ENCODE results near the gene BNC2.

The BNC2 gene

DNA sequence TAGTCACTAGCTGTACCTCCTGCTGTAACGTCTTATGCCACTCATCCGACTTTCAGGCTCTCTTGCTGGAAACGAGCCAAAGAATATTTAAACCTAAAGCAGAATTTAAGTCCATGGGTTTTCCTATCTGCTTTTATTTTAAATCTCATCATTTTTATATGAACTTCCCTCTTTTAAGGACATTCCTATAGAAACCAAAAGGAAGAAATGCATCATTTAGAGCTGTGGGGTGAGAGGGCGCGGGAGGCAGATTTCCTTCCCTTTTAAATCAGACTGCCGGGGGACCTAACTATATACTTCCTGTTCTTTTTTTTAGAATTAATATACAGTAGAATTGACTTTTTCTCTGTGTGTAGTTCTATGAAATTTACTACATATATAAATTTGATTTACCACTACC lies 468.8 kb downstream of the BNC2 start:
- Mint-ChIP-seq H3K36me3 (ENCODE audit: low read depth) (no peaks in the 10 kb centered on the region), H3K4me3 (no peak overlapping the region), H3K4me1 (no peaks in the 10 kb centered on the region), H3K27ac (no peak overlapping the region), H3K9me3 (peaks cover 4% of the 10 kb centered on the region), H3K27me3 (peaks cover 2% of the 10 kb centered on the region)
- no peak for DNase-seq
- no peak for ATAC-seq

DNA sequence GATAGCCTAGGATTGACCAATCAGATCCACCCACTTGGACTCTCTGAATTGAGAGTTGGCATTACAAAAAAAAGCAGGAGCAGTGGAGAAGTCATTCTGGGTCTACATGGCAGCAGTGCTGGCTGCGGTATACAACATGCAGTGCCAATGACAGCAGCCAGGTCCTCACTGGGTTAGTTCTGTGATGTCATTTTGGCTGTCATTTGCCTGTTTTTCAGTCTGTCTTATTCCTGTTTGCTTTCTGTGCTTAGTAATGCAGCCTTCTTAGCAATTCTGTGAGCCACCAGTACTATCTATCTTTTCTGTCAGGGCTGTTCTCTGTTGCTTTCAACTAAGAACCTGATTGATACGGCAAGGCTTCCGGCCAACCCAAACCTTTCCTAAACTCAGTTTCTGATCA lies 471.8 kb downstream of the BNC2 start:
- Mint-ChIP-seq H3K4me1 (no peaks in the 10 kb centered on the region), H3K27me3 (no peaks in the 10 kb centered on the region), H3K27ac (no peak overlapping the region), H3K36me3 (ENCODE audit: low read depth) (no peaks in the 10 kb centered on the region), H3K9me3 (no peaks in the 10 kb centered on the region), H3K4me3 (no peak overlapping the region)
- DNase-seq: no peak
- no peak for ATAC-seq

DNA sequence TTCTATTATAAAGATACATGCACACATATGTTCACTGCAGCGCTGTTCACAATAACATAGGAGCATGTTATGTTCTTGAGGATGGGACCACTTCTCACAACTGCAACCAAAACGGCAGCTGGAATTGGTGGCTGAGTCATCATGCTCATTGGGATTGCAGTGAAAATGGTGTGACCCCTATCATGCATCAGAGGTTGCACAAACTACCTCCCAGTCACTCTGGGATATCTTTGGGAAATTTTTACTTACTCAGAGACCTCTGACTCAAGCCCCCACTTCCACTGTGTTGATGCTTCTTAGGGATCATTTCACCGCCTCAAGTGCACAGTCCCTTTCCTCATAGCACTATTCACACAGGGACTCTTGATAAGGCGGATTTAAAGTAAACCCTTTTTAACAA lies 474.1 kb downstream of the BNC2 start:
- DNase-seq: no peak
- no peak overlapping the region for H3K4me3 Mint-ChIP-seq
- no peaks in the 10 kb centered on the region for H3K27me3 Mint-ChIP-seq
- no peaks in the 10 kb centered on the region for H3K9me3 Mint-ChIP-seq
- no peak overlapping the region for H3K27ac Mint-ChIP-seq
- ATAC-seq: no peak
- H3K4me1 Mint-ChIP-seq: no peaks in the 10 kb centered on the region
- no peaks in the 10 kb centered on the region for H3K36me3 Mint-ChIP-seq (ENCODE audit: low read depth)

DNA sequence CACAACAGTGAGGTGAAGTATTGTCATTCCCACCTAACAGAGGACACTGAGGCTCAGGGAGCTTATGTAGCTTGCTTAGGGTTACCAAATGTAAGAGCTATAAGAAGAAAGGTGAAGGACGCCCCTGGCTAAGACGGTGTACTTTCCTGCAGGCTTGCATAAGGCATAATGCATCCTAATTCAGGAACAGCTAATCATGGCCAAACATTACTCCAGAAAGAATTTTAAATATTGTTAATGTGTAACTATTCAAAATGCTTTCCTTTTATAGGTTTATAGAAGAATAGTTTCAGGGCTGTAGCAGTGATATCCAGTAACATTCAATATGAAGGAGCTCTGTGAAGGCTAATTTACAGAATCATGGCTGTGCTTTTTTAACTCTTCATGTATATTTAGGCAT lies 479.1 kb downstream of the BNC2 start:
- Mint-ChIP-seq H3K27me3 (no peaks in the 10 kb centered on the region), H3K4me1 (no peaks in the 10 kb centered on the region), H3K27ac (no peak overlapping the region), H3K9me3 (no peaks in the 10 kb centered on the region), H3K36me3 (ENCODE audit: low read depth) (no peaks in the 10 kb centered on the region), H3K4me3 (no peak overlapping the region)
- DNase-seq: no peak
- no peak for ATAC-seq

DNA sequence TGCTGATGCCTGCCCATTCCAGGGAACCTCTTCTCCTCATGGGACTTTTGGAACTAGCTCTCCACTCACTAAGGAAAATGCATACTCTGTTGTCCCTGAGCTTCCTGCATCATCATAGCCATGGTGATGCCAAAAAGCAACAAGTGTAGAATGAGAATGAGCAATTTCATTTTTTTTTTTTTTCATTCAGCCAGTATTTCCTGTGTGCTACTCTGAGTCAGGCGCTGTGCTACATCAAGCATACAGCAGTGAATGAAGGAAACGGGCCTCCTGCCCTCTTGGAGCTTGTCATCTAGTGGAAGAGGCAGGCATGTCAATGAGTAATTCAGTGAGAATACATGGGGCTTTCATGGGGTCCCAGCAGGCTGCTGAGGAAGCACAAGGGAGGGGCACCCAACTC lies 483.1 kb downstream of the BNC2 start:
- Mint-ChIP-seq H3K4me1 (no peaks in the 10 kb centered on the region), H3K36me3 (ENCODE audit: low read depth) (no peaks in the 10 kb centered on the region), H3K27ac (no peak overlapping the region), H3K9me3 (peaks cover 9% of the 10 kb centered on the region), H3K4me3 (no peak overlapping the region), H3K27me3 (no peaks in the 10 kb centered on the region)
- no peak for DNase-seq
- ATAC-seq: no peak

DNA sequence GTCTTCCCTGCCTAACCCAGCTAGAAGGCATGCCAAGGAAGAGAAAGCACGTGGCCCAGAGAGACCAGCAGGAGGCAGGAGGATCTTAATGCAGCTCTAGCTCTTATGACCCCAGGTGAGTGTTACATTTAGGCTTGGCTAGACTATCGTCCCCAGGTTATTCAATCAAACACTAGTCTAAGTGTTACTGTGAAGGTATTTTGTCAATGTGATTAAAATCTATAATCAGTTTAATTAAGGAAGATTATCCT lies 483.7 kb downstream of the BNC2 start:
- peaks cover 9% of the 10 kb centered on the region for H3K9me3 Mint-ChIP-seq
- no peak for DNase-seq
- H3K27me3 Mint-ChIP-seq: no peaks in the 10 kb centered on the region
- no peaks in the 10 kb centered on the region for H3K36me3 Mint-ChIP-seq (ENCODE audit: low read depth)
- H3K4me1 Mint-ChIP-seq: no peaks in the 10 kb centered on the region
- H3K4me3 Mint-ChIP-seq: no peak overlapping the region
- H3K27ac Mint-ChIP-seq: no peak overlapping the region
- ATAC-seq: no peak

DNA sequence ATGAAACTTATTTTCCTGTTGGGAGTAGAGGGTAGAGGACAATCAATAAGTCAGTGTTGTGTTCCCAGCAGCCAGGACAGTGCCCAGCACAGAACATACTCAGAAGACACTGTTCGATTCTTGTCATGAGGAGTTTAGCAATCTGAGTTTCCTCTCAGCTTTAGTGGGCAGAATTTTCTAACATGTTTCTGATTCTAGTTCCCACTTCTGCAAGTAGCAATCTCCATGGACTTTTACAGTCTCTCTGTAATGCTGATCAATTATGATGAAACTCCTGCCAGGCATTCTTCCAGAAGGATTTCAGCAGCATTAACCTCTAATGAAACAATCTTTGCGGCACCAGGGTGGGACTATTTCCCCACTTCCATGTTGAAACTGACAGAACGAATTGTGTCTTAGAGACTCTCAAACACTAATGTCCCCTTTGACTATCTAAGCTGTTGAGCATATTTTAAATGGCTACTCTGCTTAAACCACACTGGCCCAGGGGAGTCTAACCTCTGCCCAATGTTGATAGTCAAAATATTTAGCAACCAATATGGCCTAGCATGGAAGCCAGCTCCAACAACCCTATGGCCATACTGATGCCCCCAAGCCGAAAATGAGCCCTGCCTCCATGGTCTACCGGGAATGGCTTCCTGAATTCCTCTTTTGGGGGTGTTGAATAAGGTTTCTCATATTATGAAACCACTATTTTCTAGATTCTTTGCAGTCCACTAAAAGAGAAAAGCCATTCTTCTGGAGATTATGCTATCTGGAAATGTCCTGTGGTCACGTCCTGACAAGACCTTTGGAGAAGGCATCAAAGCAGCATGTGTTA lies 484.3 kb downstream of the BNC2 start:
- DNase-seq (no peak), ATAC-seq (no peak)
- no peaks in the 10 kb centered on the region for H3K27me3 Mint-ChIP-seq
- no peak overlapping the region for H3K4me3 Mint-ChIP-seq
- H3K27ac Mint-ChIP-seq: no peak overlapping the region
- peaks cover 9% of the 10 kb centered on the region for H3K9me3 Mint-ChIP-seq
- no peaks in the 10 kb centered on the region for H3K36me3 Mint-ChIP-seq (ENCODE audit: low read depth)
- no peaks in the 10 kb centered on the region for H3K4me1 Mint-ChIP-seq

DNA sequence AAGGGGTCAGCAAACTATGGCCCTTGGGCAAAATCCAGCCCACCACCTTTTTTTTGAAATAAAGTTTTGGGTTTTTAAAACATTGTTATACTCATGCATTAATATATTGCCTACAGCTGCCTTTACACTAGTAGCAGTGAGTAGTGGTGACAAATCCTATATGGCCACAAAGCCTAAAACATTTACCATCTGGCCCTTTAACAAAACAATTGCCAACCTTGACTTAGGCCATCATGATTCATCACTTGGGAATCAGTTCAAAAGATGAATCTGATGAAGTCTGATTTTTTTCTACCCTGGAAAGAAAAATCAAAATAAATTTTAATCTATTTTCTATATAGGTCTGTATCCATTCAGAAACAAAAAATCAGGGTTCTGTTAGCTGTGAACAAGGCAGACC lies 484.9 kb downstream of the BNC2 start:
- Mint-ChIP-seq H3K36me3 (ENCODE audit: low read depth) (no peaks in the 10 kb centered on the region), H3K9me3 (peaks cover 9% of the 10 kb centered on the region), H3K27ac (no peak overlapping the region), H3K4me3 (no peak overlapping the region), H3K4me1 (no peaks in the 10 kb centered on the region), H3K27me3 (no peaks in the 10 kb centered on the region)
- no peak for DNase-seq
- ATAC-seq: no peak

DNA sequence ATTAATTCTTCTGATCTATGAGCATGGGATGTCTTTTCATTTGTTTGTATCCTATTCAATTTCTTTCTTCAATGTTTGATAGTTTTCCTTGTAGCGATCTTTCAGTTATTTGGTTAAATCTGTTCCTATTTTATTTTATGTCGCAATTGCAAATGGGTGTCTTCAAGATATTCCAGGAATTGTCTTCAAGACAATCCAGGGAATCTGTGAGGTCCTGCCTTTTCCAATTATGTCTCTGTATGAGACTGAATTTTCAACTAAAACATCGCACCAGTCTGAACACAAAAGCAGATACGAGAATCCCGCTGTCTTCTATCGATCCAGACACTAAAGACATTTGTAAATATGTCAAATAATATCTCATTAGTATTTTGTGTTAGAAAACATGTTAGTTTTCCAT lies 485.5 kb downstream of the BNC2 start:
- Mint-ChIP-seq H3K36me3 (ENCODE audit: low read depth) (no peaks in the 10 kb centered on the region), H3K27me3 (no peaks in the 10 kb centered on the region), H3K4me3 (no peak overlapping the region), H3K9me3 (peaks cover 9% of the 10 kb centered on the region), H3K27ac (no peak overlapping the region), H3K4me1 (no peaks in the 10 kb centered on the region)
- DNase-seq: no peak
- ATAC-seq: no peak

DNA sequence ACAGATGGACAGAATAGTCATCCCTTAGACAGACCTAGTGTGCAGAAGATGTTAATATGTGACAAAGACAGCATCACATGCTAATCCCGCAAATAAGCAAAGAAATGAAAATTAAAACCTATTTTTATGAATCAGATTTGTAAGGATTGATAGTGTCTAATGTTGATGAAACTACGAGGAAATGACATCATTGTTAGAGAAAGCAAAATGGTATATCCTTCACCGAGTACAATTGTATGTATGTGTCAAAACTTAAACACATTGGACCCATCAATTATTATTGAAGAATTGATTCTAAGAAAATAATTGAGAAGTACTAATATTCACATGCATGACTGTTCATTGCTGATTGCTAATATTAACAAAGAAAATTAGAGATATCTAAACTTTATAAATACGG lies 493.2 kb downstream of the BNC2 start:
- no peak overlapping the region for H3K27ac Mint-ChIP-seq
- H3K36me3 Mint-ChIP-seq (ENCODE audit: low read depth): no peaks in the 10 kb centered on the region
- no peak for DNase-seq
- no peak for ATAC-seq
- no peaks in the 10 kb centered on the region for H3K9me3 Mint-ChIP-seq
- no peak overlapping the region for H3K4me3 Mint-ChIP-seq
- H3K4me1 Mint-ChIP-seq: no peaks in the 10 kb centered on the region
- no peaks in the 10 kb centered on the region for H3K27me3 Mint-ChIP-seq

DNA sequence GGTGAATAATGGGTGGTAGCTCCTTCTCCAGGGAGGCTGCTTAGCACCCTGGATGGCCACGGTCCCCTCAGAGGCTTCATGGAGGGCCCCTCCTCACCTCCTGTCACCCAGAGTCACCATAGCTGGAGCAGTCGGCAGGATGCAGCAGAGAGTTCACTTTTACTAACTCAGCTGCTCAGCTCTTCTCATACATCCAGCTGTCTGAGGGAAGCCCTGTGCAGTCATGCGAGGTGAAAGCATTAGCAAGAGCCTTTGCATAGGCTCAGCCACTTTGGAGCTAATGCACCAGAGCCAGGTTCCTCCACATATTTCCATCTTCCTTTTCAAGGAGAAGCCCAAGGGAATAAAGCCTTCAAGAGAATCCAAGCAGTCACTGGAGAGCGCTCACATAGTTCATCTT lies 499.2 kb downstream of the BNC2 start:
- Mint-ChIP-seq H3K9me3 (peaks cover 2% of the 10 kb centered on the region), H3K36me3 (ENCODE audit: low read depth) (no peaks in the 10 kb centered on the region), H3K27me3 (peaks cover 3% of the 10 kb centered on the region), H3K4me3 (no peak overlapping the region), H3K4me1 (no peaks in the 10 kb centered on the region), H3K27ac (no peak overlapping the region)
- ATAC-seq: no peak
- no peak for DNase-seq

DNA sequence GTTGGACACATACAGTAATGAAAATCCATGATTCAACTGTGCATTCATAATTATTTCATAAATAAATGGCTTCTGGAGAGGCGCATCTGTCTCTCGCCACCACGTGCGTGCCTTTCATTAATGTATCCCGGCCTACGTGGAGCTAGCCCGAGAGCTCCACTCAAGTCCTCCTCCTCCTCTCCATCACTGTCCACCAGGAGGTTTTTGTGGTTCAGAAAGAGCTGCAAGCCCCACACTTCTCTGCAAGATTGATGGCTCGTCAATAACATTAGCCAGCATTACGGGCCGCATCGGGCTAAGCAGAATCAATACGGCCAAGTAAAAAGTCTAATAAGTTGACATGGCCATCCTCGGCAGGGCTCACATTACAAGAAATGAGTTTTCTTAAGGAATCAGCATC lies 499.8 kb downstream of the BNC2 start:
- Mint-ChIP-seq H3K9me3 (peaks cover 5% of the 10 kb centered on the region), H3K36me3 (ENCODE audit: low read depth) (no peaks in the 10 kb centered on the region), H3K27me3 (peaks cover 5% of the 10 kb centered on the region), H3K4me3 (no peak overlapping the region), H3K4me1 (no peaks in the 10 kb centered on the region), H3K27ac (no peak overlapping the region)
- no peak for ATAC-seq
- DNase-seq: no peak

DNA sequence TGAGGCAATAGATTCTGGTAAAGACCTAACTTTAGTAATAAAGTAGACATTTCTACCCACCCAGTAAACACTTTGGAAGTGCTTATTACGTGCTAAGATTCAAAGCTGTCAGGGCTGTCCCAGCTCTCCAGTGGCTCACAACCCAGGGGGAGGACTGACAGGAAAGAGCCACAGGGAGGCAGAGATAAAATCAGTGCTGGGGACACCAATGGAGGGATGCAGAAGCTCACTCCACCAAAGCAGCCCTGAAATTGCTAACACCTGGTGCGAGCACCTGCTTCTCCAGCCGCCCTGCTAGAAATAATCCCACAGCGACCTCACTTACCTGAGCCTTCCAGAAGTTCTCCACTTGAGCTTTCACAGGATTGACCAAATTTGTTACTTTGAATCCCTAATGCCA lies 501.0 kb downstream of the BNC2 start:
- DNase-seq (no peak), ATAC-seq (no peak)

DNA sequence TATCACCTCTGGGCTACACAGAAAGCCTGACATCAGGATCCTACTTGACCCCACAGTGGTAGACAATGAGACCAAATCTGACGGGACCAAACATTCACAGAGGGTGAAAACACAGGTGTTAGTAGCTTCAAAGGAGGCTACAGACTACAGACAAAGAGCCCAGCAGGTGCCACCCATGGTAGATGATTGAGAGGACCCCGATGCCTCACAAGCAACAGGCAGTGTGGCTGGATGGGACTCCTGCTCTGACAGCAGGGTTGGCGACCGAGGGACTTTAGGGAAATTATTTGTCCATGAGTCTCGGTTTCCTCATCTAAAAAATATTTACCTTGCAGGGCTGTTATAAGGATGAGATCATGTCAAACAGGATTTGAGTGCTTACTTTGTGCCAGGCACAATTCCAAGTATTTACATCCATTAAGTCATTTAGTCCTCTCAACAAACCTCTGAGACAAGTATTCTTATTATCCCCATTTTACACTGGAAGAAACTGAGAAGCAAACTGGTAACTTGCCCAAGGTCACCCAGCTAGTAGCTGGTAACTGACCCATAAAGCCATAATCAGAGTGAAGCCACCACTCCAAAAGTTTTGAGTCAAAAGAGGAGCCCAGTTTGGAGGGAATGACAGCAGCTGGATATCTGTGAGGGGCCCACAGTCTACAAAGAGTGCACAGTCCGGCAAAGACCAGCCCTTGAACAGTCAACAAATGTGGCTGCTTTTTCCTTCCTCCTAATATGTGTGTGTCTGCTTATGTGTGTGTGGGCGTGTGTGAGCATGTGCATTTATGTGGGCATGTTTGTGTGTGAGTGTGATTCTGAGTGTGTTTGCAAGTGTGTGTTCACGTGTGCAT lies 502.0 kb downstream of the BNC2 start:
- no peaks in the 10 kb centered on the region for H3K36me3 Mint-ChIP-seq (ENCODE audit: low read depth)
- peaks cover 5% of the 10 kb centered on the region for H3K9me3 Mint-ChIP-seq
- no peak overlapping the region for H3K4me3 Mint-ChIP-seq
- peaks cover 5% of the 10 kb centered on the region for H3K27me3 Mint-ChIP-seq
- DNase-seq (no peak), ATAC-seq (no peak)
- no peak overlapping the region for H3K27ac Mint-ChIP-seq
- no peaks in the 10 kb centered on the region for H3K4me1 Mint-ChIP-seq

More for the DNA sequence above, 501.0 kb downstream of the BNC2 start:
- H3K9me3 Mint-ChIP-seq: peaks cover 5% of the 10 kb centered on the region
- H3K4me1 Mint-ChIP-seq: no peaks in the 10 kb centered on the region
- peaks cover 5% of the 10 kb centered on the region for H3K27me3 Mint-ChIP-seq
- H3K4me3 Mint-ChIP-seq: no peak overlapping the region
- no peaks in the 10 kb centered on the region for H3K36me3 Mint-ChIP-seq (ENCODE audit: low read depth)
- no peak overlapping the region for H3K27ac Mint-ChIP-seq

DNA sequence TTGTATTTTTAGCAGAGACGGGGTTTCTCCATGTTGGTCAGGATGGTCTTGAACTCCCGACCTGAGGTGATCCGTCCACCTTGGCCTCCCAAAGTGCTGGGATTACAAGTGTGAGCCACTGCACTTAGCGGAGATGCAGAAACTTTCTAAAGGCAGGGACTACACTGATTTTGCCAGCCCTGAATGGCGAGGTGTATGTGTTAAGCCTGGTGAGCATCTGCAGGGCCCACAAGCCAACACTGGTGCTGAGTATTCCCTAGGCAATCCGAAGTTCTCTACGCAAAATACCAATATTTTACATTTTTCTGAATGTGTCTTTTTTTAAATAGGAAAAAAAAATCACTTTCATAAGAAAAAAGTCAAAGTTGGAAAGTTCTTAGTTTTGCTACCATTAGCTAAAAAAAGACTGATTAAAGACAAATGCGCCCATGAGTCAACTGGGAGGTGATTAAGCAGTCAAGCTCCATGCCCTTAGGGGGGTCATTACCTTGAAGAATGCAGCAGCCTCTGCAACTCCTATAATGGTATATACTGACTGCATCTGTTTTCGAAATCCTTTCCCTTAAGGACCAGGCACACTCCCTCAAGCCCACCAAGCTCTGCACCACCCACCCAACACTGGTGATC lies 502.8 kb downstream of the BNC2 start:
- DNase-seq: no peak
- no peak for ATAC-seq
- H3K9me3 Mint-ChIP-seq: peaks cover 5% of the 10 kb centered on the region
- H3K4me1 Mint-ChIP-seq: no peaks in the 10 kb centered on the region
- no peaks in the 10 kb centered on the region for H3K36me3 Mint-ChIP-seq (ENCODE audit: low read depth)
- no peak overlapping the region for H3K4me3 Mint-ChIP-seq
- H3K27me3 Mint-ChIP-seq: peaks cover 5% of the 10 kb centered on the region
- no peak overlapping the region for H3K27ac Mint-ChIP-seq
